Astrocyte (in vitro differentiated cells and primary cell): ENCODE results near the gene MRPL40. TPM values are rescaled to one million over a fixed set of nuclear protein-coding genes. Genes with fewer than 3 reads are reported as not detected.

ENCODE experiments used
- DNase-seq: peaks from one replicate; pipeline ENCODE4 v3.0.0-alpha.2; 2010; ENCODE audit warnings: low read depth
- FAIRE-seq: peaks from 2 replicates; lab custom pipeline; 2011; peaks lifted over from hg19 to GRCh38; lab: Jason Lieb, UNC
- H2AFZ ChIP-seq: 2 replicates; pipeline ENCODE4 v1.6.0; 2012; ENCODE audit warnings: low read depth, low read length, inconsistent platforms
- H3K27ac ChIP-seq: 2 replicates; pipeline ENCODE4 v1.5.1; 2011; ENCODE audit warnings: low read depth, low read length, inconsistent platforms
- H3K27me3 ChIP-seq: 2 replicates; pipeline ENCODE4 v1.6.0; 2011; ENCODE audit warnings: low read length, inconsistent platforms; ENCODE audit not compliant: insufficient read depth
- H3K36me3 ChIP-seq: 2 replicates; pipeline ENCODE4 v1.5.1; 2011; ENCODE audit warnings: low read length, inconsistent platforms; ENCODE audit not compliant: insufficient read depth
- H3K4me1 ChIP-seq: 2 replicates; pipeline ENCODE4 v1.5.1; 2011; ENCODE audit warnings: low read length, inconsistent platforms; ENCODE audit not compliant: insufficient read depth
- H3K4me2 ChIP-seq: 2 replicates; pipeline ENCODE4 v1.6.0; 2012; ENCODE audit warnings: low read length, inconsistent platforms
- H3K4me3 ChIP-seq: 2 replicates; pipeline ENCODE4 v1.5.1; 2011; ENCODE audit warnings: low read depth, mild to moderate bottlenecking, low read length, inconsistent platforms; ENCODE audit not compliant: insufficient read depth
- H3K79me2 ChIP-seq: 2 replicates; pipeline ENCODE4 v1.6.0; 2012; ENCODE audit warnings: mild to moderate bottlenecking, low read length, inconsistent platforms; ENCODE audit not compliant: insufficient read depth
- H3K9ac ChIP-seq: 2 replicates; pipeline ENCODE4 v1.6.0; 2012; ENCODE audit warnings: mild to moderate bottlenecking, low read length, inconsistent platforms
- H3K9me3 ChIP-seq: 2 replicates; pipeline ENCODE4 v1.5.1; 2012; ENCODE audit warnings: low read depth, mild to moderate bottlenecking, low read length, inconsistent platforms; ENCODE audit not compliant: insufficient read depth
- H4K20me1 ChIP-seq: 2 replicates; pipeline ENCODE4 v1.6.0; 2012; ENCODE audit warnings: low read length, inconsistent platforms; ENCODE audit not compliant: insufficient read depth
- H3K27ac Mint-ChIP-seq: one replicate; pipeline ENCODE4 v1.8.0; 2021; ENCODE audit warnings: mild to moderate bottlenecking, mixed read lengths; ENCODE audit not compliant: unreplicated experiment
- H3K27me3 Mint-ChIP-seq: one replicate; pipeline ENCODE4 v1.8.0; 2021; ENCODE audit warnings: low read depth, mixed read lengths; ENCODE audit not compliant: unreplicated experiment
- H3K36me3 Mint-ChIP-seq: one replicate; pipeline ENCODE4 v1.8.0; 2021; ENCODE audit warnings: low read depth, mixed read lengths; ENCODE audit not compliant: unreplicated experiment
- H3K4me1 Mint-ChIP-seq: one replicate; pipeline ENCODE4 v1.8.0; 2021; ENCODE audit warnings: low read depth, mixed read lengths; ENCODE audit not compliant: unreplicated experiment
- H3K4me3 Mint-ChIP-seq: one replicate; pipeline ENCODE4 v1.8.0; 2021; ENCODE audit warnings: mild to moderate bottlenecking, moderate library complexity, mixed read lengths; ENCODE audit not compliant: unreplicated experiment
- H3K9me3 Mint-ChIP-seq: one replicate; pipeline ENCODE4 v1.8.0; 2021; ENCODE audit warnings: mild to moderate bottlenecking, mixed read lengths; ENCODE audit not compliant: unreplicated experiment
- EZH2 ChIP-seq: IDR thresholded peaks from 2 replicates; pipeline ENCODE4 v1.6.1; 2012; ENCODE audit warnings: mild to moderate bottlenecking, low read length, inconsistent platforms; ENCODE audit not compliant: insufficient read depth
- total RNA-seq: library from RNA; stranded (reverse); gene quantifications from 2 replicates; pipeline ENCODE4 v1.2.1, GENCODE V29; 2021
- TF ChIP-seq, protein P1 (sequence below): IDR thresholded peaks from 2 replicates; pipeline ENCODE4 v1.5.1; 2011; ENCODE audit warnings: low read depth, mild to moderate bottlenecking, inconsistent platforms, low read length, moderate library complexity; ENCODE audit not compliant: insufficient read depth

MRPL40 gene
- total RNA-seq, 1 donor from 2014 or later, result 34.7 TPM

DNA sequence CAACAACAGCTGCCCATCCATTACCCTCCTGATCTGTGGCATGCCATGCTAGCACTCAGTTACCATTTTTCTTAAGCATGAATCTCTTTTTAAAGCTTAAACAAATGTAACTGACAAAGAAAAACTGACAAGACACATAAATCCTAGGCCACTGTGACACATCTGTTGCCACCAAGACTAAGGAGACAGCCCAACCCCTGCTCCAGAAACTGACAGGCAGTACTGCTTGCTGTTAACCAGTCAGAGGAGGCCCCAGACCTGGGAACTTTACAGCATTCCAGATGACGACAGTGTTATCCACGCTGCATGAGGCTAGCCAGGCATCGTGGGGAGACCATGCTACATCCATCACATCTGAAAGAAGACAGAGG, 34.6 kb upstream of the MRPL40 start:
- peaks cover 25% of the 10 kb centered on the region for H3K36me3 ChIP-seq
- H3K27me3 ChIP-seq, result no peaks in the 10 kb centered on the region
- no peaks in the 10 kb centered on the region for H3K4me1 ChIP-seq
- no peak overlapping the region for H3K4me3 ChIP-seq
- no peak for TF ChIP-seq EZH2
- TF ChIP-seq, protein P1, sequence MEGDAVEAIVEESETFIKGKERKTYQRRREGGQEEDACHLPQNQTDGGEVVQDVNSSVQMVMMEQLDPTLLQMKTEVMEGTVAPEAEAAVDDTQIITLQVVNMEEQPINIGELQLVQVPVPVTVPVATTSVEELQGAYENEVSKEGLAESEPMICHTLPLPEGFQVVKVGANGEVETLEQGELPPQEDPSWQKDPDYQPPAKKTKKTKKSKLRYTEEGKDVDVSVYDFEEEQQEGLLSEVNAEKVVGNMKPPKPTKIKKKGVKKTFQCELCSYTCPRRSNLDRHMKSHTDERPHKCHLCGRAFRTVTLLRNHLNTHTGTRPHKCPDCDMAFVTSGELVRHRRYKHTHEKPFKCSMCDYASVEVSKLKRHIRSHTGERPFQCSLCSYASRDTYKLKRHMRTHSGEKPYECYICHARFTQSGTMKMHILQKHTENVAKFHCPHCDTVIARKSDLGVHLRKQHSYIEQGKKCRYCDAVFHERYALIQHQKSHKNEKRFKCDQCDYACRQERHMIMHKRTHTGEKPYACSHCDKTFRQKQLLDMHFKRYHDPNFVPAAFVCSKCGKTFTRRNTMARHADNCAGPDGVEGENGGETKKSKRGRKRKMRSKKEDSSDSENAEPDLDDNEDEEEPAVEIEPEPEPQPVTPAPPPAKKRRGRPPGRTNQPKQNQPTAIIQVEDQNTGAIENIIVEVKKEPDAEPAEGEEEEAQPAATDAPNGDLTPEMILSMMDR, result no peak
- Mint-ChIP-seq H3K4me3 (no peak overlapping the region), H3K27me3 (no peaks in the 10 kb centered on the region), H3K9me3 (peaks cover 2% of the 10 kb centered on the region), H3K36me3 (peaks cover 21% of the 10 kb centered on the region), H3K4me1 (no peaks in the 10 kb centered on the region), H3K27ac (no peak overlapping the region)
- H2AFZ ChIP-seq, result no peak overlapping the region
- H3K9me3 ChIP-seq, result no peaks in the 10 kb centered on the region
- H3K4me2 ChIP-seq, result no peak overlapping the region
- H3K79me2 ChIP-seq, result no peaks in the 10 kb centered on the region
- peaks cover 17% of the 10 kb centered on the region for H4K20me1 ChIP-seq
- no peak overlapping the region for H3K9ac ChIP-seq
- DNase-seq (no peak), FAIRE-seq (no peak)
- H3K27ac ChIP-seq, result no peak overlapping the region

DNA sequence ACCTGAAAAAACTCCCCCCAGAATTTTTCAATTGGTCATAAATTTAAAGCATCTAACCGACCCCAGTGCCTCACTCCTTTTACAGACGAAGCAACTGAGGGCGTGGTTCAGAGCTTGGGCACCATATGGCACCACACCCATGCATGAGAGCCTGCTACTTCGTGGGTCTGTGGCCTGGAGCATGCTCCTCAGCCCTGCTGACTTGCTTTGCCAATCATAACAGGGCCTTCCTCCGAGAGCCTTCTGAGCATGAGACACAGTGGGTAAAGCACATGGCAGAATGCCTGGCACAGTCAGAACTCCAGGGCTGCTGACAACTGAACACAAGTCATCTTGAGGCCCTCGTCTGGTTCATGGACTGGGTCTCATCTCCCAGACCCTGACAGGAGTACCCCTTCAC, 34.1 kb upstream of the MRPL40 start:
- Mint-ChIP-seq H3K27me3 (no peaks in the 10 kb centered on the region), H3K4me3 (no peak overlapping the region), H3K9me3 (peaks cover 2% of the 10 kb centered on the region), H3K4me1 (no peaks in the 10 kb centered on the region), H3K36me3 (peaks cover 19% of the 10 kb centered on the region), H3K27ac (no peak overlapping the region)
- no peaks in the 10 kb centered on the region for H3K9me3 ChIP-seq
- H4K20me1 ChIP-seq, result peaks cover 17% of the 10 kb centered on the region
- no peak overlapping the region for H3K4me3 ChIP-seq
- peaks cover 25% of the 10 kb centered on the region for H3K36me3 ChIP-seq
- no peak for DNase-seq
- H3K4me2 ChIP-seq, result no peak overlapping the region
- no peak overlapping the region for H3K27ac ChIP-seq
- H3K79me2 ChIP-seq, result no peaks in the 10 kb centered on the region
- H3K9ac ChIP-seq, result no peak overlapping the region
- H3K4me1 ChIP-seq, result no peaks in the 10 kb centered on the region
- no peak overlapping the region for H2AFZ ChIP-seq
- no peak for TF ChIP-seq EZH2
- TF ChIP-seq, protein P1, result no peak
- no peaks in the 10 kb centered on the region for H3K27me3 ChIP-seq
- FAIRE-seq, result no peak

DNA sequence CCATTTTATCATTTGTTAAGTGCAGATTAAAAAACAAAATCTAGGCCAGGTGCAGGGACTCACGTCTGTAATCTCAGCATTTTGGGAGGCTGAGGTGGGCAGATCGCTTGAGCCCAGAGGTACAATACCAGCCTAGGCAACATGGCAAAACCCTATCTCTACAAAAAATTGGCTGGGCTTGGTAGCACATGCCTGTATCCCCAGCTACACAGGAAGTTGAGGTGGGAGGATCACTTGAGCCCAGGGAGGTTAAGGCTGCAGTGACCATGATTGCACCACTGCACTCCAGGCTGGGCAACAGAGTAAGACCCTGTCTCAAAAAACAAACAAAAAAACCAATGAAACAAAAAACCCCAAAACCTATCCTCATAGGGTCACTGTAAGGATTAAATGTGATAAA, 33.7 kb upstream of the MRPL40 start:
- FAIRE-seq (no peak), DNase-seq (no peak)
- H3K4me1 Mint-ChIP-seq, result no peaks in the 10 kb centered on the region
- no peak overlapping the region for H2AFZ ChIP-seq
- H3K9me3 ChIP-seq, result no peaks in the 10 kb centered on the region
- H4K20me1 ChIP-seq, result peaks cover 17% of the 10 kb centered on the region
- H3K27ac ChIP-seq, result no peak overlapping the region
- no peak overlapping the region for H3K4me3 Mint-ChIP-seq
- H3K79me2 ChIP-seq, result no peaks in the 10 kb centered on the region
- H3K9ac ChIP-seq, result no peak overlapping the region
- peaks cover 23% of the 10 kb centered on the region for H3K36me3 ChIP-seq
- H3K4me3 ChIP-seq, result no peak overlapping the region
- H3K27me3 ChIP-seq, result no peaks in the 10 kb centered on the region
- TF ChIP-seq, protein P1, result no peak
- TF ChIP-seq EZH2, result no peak
- peaks cover 19% of the 10 kb centered on the region for H3K36me3 Mint-ChIP-seq
- no peaks in the 10 kb centered on the region for H3K4me1 ChIP-seq
- H3K27me3 Mint-ChIP-seq, result no peaks in the 10 kb centered on the region
- peak overlapping the region; percentile 22 for H3K27ac Mint-ChIP-seq
- peaks cover 2% of the 10 kb centered on the region for H3K9me3 Mint-ChIP-seq
- no peak overlapping the region for H3K4me2 ChIP-seq
